Caco-2 (cell line): ENCODE measurements around the gene SLC22A17. TPM values are rescaled to one million over a fixed set of nuclear protein-coding genes. Genes with fewer than 3 reads are reported as not detected.
"Not testable (repeated sequence)": the region's sequence is repeated elsewhere in the genome, so short reads cannot be mapped to it uniquely, and the experiment has no call there.

Experiments
- BruUV-seq: library from RNA; stranded (reverse); fragments of 400-500 nt; replicated peaks from 2 replicates; lab custom pipeline; 2021; lab: Mats Ljungman, UMichigan
- CTCF ChIA-PET: fragments of 300-600 bp; sonication (Branson Sonifier 250); formaldehyde crosslinking; loops from one replicate; lab custom pipeline; 2022; ENCODE audit warnings: antibody characterized with exemption; lab: Charles Lee
- POLR2A ChIA-PET: fragments of 300-600 bp; sonication (Branson Sonifier 250); formaldehyde crosslinking; loops from one replicate; lab custom pipeline; 2022; ENCODE audit warnings: antibody characterized with exemption; lab: Charles Lee
- DNase-seq, 2 experiments: peaks; one replicate each; pipeline versions ENCODE4 v3.0.0 to v3.0.0-alpha.2; 2020 to 2022
- H3K27me3 ChIP-seq: replicated peaks from 2 replicates; pipeline ENCODE4 v1.6.0; 2011; ENCODE audit warnings: low read length; ENCODE audit not compliant: control insufficient read depth, insufficient read depth
- H3K36me3 ChIP-seq: 2 replicates; pipeline ENCODE4 v1.5.1; 2011; ENCODE audit warnings: low read length; ENCODE audit not compliant: control insufficient read depth, insufficient read depth
- H3K4me1 ChIP-seq: fragments of 250-450 bp; sonication (Bioruptor Pico); 2 replicates; pipeline ENCODE4 v1.5.1; 2020; ENCODE audit warnings: mild to moderate bottlenecking
- H3K4me3 ChIP-seq: 2 replicates; pipeline ENCODE4 v1.5.1; 2011; ENCODE audit warnings: low read depth, mild to moderate bottlenecking, control low read depth, low read length
- H3K9me3 ChIP-seq: fragments of 250-450 bp; sonication (Bioruptor Pico); 2 replicates; pipeline ENCODE4 v1.5.1; 2020; ENCODE audit warnings: mild to moderate bottlenecking, moderate library complexity
- H3K27ac Mint-ChIP-seq: one replicate; pipeline ENCODE4 v1.8.0; 2022; ENCODE audit warnings: mixed read lengths; ENCODE audit not compliant: unreplicated experiment
- H3K27me3 Mint-ChIP-seq: one replicate; pipeline ENCODE4 v1.8.0; 2022; ENCODE audit warnings: mixed read lengths; ENCODE audit not compliant: insufficient read depth, unreplicated experiment
- H3K36me3 Mint-ChIP-seq: one replicate; pipeline ENCODE4 v1.8.0; 2022; ENCODE audit warnings: mild to moderate bottlenecking, mixed read lengths; ENCODE audit not compliant: insufficient read depth, unreplicated experiment
- H3K4me1 Mint-ChIP-seq: one replicate; pipeline ENCODE4 v1.8.0; 2022; ENCODE audit warnings: low read depth, mixed read lengths; ENCODE audit not compliant: unreplicated experiment
- H3K4me3 Mint-ChIP-seq: one replicate; pipeline ENCODE4 v1.8.0; 2022; ENCODE audit warnings: mild to moderate bottlenecking, moderate library complexity, mixed read lengths; ENCODE audit not compliant: unreplicated experiment
- H3K9me3 Mint-ChIP-seq: one replicate; pipeline ENCODE4 v1.8.0; 2022; ENCODE audit warnings: mixed read lengths; ENCODE audit not compliant: unreplicated experiment
- CTCF ChIP-seq, 2 experiments: fragments of 200-600 bp in 1 of 2; IDR thresholded peaks; 1 replicate in 1 of 2; 2 replicates in 1 of 2; pipeline versions ENCODE4 v1.5.1 to v1.8.0; 2011 to 2022; ENCODE audit warnings: antibody characterized with exemption in 1 of 2, control low read depth in 1 of 2, inconsistent platforms in 1 of 2, low read depth in 1 of 2, low read length in 1 of 2, mild to moderate bottlenecking in 1 of 2, moderate library complexity in 1 of 2; ENCODE audit not compliant: insufficient read depth in 1 of 2, severe bottlenecking in 1 of 2, unreplicated experiment in 1 of 2
- intact Hi-C: fragments of 100-400 bp; cut with micrococcal nuclease; formaldehyde crosslinking; loops from one replicate; pipeline ENCODE4 v1.10.0; 2022; ENCODE audit not compliant: unreplicated experiment
- total RNA-seq: library from RNA; stranded (reverse); gene quantifications from 2 replicates; pipeline ENCODE4 v1.2.3, GENCODE V29; 2022

The SLC22A17 gene
- total RNA-seq, 1 experiment from 2014 or later = 3.1 TPM

GRCh38 chr14:23335623-23336022 lies 17.1 kb downstream of the SLC22A17 start:
- H3K27me3 Mint-ChIP-seq = no peaks in the 10 kb centered on the region
- no peak overlapping the region for H3K27ac Mint-ChIP-seq
- H3K36me3 Mint-ChIP-seq = peaks cover 4% of the 10 kb centered on the region
- H3K4me1 Mint-ChIP-seq = no peaks in the 10 kb centered on the region
- H3K4me3 Mint-ChIP-seq = no peak overlapping the region
- H3K36me3 ChIP-seq = no peaks in the 10 kb centered on the region
- ChIA-PET CTCF (no interaction called here), POLR2A (interaction anchor here (1.1 kb wide), 1 partner anchor 14 kb away, joined by 5 read pairs; the partner anchor contains the start of gene PABPN1)
- H3K4me3 ChIP-seq = no peak overlapping the region
- DNase-seq = no peak
- no peaks in the 10 kb centered on the region for H3K9me3 Mint-ChIP-seq
- H3K4me1 ChIP-seq = 0 out of 2 replicates have a peak, but pooled peaks cover 6% of the 10 kb centered on the region
- intact Hi-C loops = no loop called here
- BruUV-seq = no TSS peak
- peaks cover 26% of the 10 kb centered on the region for H3K9me3 ChIP-seq
- no peak for TF ChIP-seq CTCF (IDR thresholded peaks at IDR 0.05; ENCODE audit: insufficient read depth in 1 of 2, low read depth in 1 of 2, low read length in 1 of 2, severe bottlenecking in 1 of 2, unreplicated experiment in 1 of 2)
- H3K27me3 ChIP-seq = no peaks in the 10 kb centered on the region

- CTCF ChIA-PET = no interaction called here
- Mint-ChIP-seq H3K4me1 (peaks cover 1% of the 10 kb centered on the region), H3K27me3 (no peaks in the 10 kb centered on the region), H3K36me3 (peaks cover 36% of the 10 kb centered on the region), H3K27ac (no peak overlapping the region), H3K4me3 (no peak overlapping the region), H3K9me3 (no peaks in the 10 kb centered on the region)
- peaks cover 2% of the 10 kb centered on the region for H3K36me3 ChIP-seq
- no TSS peak for BruUV-seq
- no peak overlapping the region for H3K4me3 ChIP-seq
- H3K27me3 ChIP-seq = no peaks in the 10 kb centered on the region
- intact Hi-C loops = loop anchor here (1.0 kb wide), 3 partner anchors 34 to 235 kb away; no protein-coding TSS in a partner anchor
- no peaks in the 10 kb centered on the region for H3K9me3 ChIP-seq
- peak; percentile 65 to 69 for DNase-seq
- no peaks in the 10 kb centered on the region for H3K4me1 ChIP-seq
- POLR2A ChIA-PET = no interaction called here
- peak; percentile 73 to 74 for TF ChIP-seq CTCF (IDR thresholded peaks at IDR 0.05; ENCODE audit: insufficient read depth in 1 of 2, low read depth in 1 of 2, low read length in 1 of 2, severe bottlenecking in 1 of 2, unreplicated experiment in 1 of 2)
Observed at GRCh38 chr14:23327947-23328744, 24.5 kb downstream of the SLC22A17 start.

GRCh38 chr14:23326491-23327332 lies 26.0 kb downstream of the SLC22A17 start:
- H3K4me1 Mint-ChIP-seq = peaks cover 7% of the 10 kb centered on the region
- CTCF ChIA-PET = interaction anchor here (0.6 to 1.6 kb wide), 4 partner anchors 34 to 152 kb away, joined by 3 to 12 read pairs (median 4); no protein-coding TSS in a partner anchor
- no peak for TF ChIP-seq CTCF (IDR thresholded peaks at IDR 0.05; ENCODE audit: insufficient read depth in 1 of 2, low read depth in 1 of 2, low read length in 1 of 2, severe bottlenecking in 1 of 2, unreplicated experiment in 1 of 2)
- Histone ChIP-seq H3K36me3 (peaks cover 2% of the 10 kb centered on the region), H3K27me3 (no peaks in the 10 kb centered on the region), H3K4me3 (no peak overlapping the region), H3K4me1 (no peaks in the 10 kb centered on the region), H3K9me3 (no peaks in the 10 kb centered on the region)
- no peaks in the 10 kb centered on the region for H3K27me3 Mint-ChIP-seq
- no peak overlapping the region for H3K27ac Mint-ChIP-seq
- intact Hi-C loops = no loop called here
- H3K36me3 Mint-ChIP-seq = peaks cover 50% of the 10 kb centered on the region
- no peak for DNase-seq
- BruUV-seq = no TSS peak
- POLR2A ChIA-PET = interaction anchor here (0.7 to 1.0 kb wide), 4 partner anchors 20 to 206 kb away, joined by 3 to 7 read pairs (median 5); partner anchors contain the start of genes BCL2L2 and SLC22A17
- H3K9me3 Mint-ChIP-seq = no peaks in the 10 kb centered on the region
- H3K4me3 Mint-ChIP-seq = no peak overlapping the region

- DNase-seq, H3K4me1 ChIP-seq, H3K9me3 ChIP-seq, H3K4me1 Mint-ChIP-seq, H3K4me3 ChIP-seq, CTCF ChIA-PET, intact Hi-C loops, H3K27ac Mint-ChIP-seq, H3K27me3 ChIP-seq, H3K9me3 Mint-ChIP-seq, BruUV-seq, H3K4me3 Mint-ChIP-seq, H3K36me3 ChIP-seq, H3K27me3 Mint-ChIP-seq: not testable (repeated sequence)
- POLR2A ChIA-PET = interaction anchor here (0.7 to 1.0 kb wide), 2 partner anchors 19 to 205 kb away, joined by 6 to 7 read pairs; partner anchors contain the start of gene BCL2L2
- peaks cover 58% of the 10 kb centered on the region for H3K36me3 Mint-ChIP-seq
Observed at GRCh38 chr14:23325746-23326145, 26.9 kb downstream of the SLC22A17 start.
